ENCODE results near the gene APH1B. TPM values are rescaled to one million over a fixed set of nuclear protein-coding genes. Genes with fewer than 3 reads are reported as not detected.
"Not testable (repeated sequence)": the region's sequence is repeated elsewhere in the genome, so short reads cannot be mapped to it uniquely, and the experiment has no call there.

Gene APH1B
- 7.7 TPM for total RNA-seq
- long read RNA-seq, full-length matches to known transcripts = 1 of 2 reads
- long read RNA-seq, partial matches to known transcripts = 0 of 2 reads
- long read RNA-seq, other reads (novel, unspliced or antisense) = 1 of 2 reads

- intact Hi-C loops (cut with DNase I) = loop anchor here (5.0 to 10.0 kb wide), 4 partner anchors 90 to 232 kb away; partner anchors contain the start of genes LACTB, RAB8B, RPS27L and TPM1
- DNase-seq (ENCODE audit: low spot score) = peak; percentile 91
These were observed at the start of gene APH1B for GRCh38 chr15:63277038-63277892. Gene APH1B, plus strand, starts transcription at chr15:63277605. Its CDS starts 19 bp downstream, at chr15:63277624.

- DNase-seq (ENCODE audit: low spot score) = no peak
- intact Hi-C loops (cut with DNase I) = loop anchor here (5.0 kb wide), 1 partner anchor 35 kb away; no protein-coding TSS in a partner anchor
These were observed 49.7 kb upstream of the APH1B start for GRCh38 chr15:63227689-63228088.

GRCh38 chr15:63231206-63231605 is 46.2 kb upstream of the APH1B start:
- no peak for DNase-seq (ENCODE audit: low spot score)
- intact Hi-C loops (cut with DNase I) = no loop called here

GRCh38 chr15:63231706-63232105 is 45.7 kb upstream of the APH1B start:
- DNase-seq (ENCODE audit: low spot score) = no peak
- intact Hi-C loops (cut with DNase I) = no loop called here

- no peak for DNase-seq (ENCODE audit: low spot score)
- intact Hi-C loops (cut with DNase I) = no loop called here
These were observed 45.0 kb upstream of the APH1B start for GRCh38 chr15:63232405-63232804.

- DNase-seq (ENCODE audit: low spot score) = no peak
- intact Hi-C loops (cut with DNase I) = no loop called here
These were observed 44.5 kb upstream of the APH1B start for GRCh38 chr15:63232943-63233342.

- no peak for DNase-seq (ENCODE audit: low spot score)
- intact Hi-C loops (cut with DNase I) = no loop called here
These were observed 43.6 kb upstream of the APH1B start for GRCh38 chr15:63233667-63234423.

GRCh38 chr15:63234451-63234870 is 42.9 kb upstream of the APH1B start:
- intact Hi-C loops (cut with DNase I) = no loop called here
- DNase-seq (ENCODE audit: low spot score) = no peak

- intact Hi-C loops (cut with DNase I) = no loop called here
- no peak for DNase-seq (ENCODE audit: low spot score)
These were observed 41.1 kb upstream of the APH1B start for GRCh38 chr15:63236272-63236671.

- intact Hi-C loops (cut with DNase I); DNase-seq (ENCODE audit: low spot score): not testable (repeated sequence)
These were observed 40.3 kb upstream of the APH1B start for GRCh38 chr15:63237086-63237485.

GRCh38 chr15:63238171-63238570 is 39.2 kb upstream of the APH1B start:
- no peak for DNase-seq (ENCODE audit: low spot score)
- intact Hi-C loops (cut with DNase I) = no loop called here

- intact Hi-C loops (cut with DNase I) = no loop called here
- DNase-seq (ENCODE audit: low spot score) = no peak
These were observed 38.6 kb upstream of the APH1B start for GRCh38 chr15:63238796-63239195.

- intact Hi-C loops (cut with DNase I) = no loop called here
- DNase-seq (ENCODE audit: low spot score) = no peak
These were observed 37.3 kb upstream of the APH1B start for GRCh38 chr15:63240109-63240508.

- intact Hi-C loops (cut with DNase I) = no loop called here
- no peak for DNase-seq (ENCODE audit: low spot score)
These were observed 36.1 kb upstream of the APH1B start for GRCh38 chr15:63241316-63241715.

- no peak for DNase-seq (ENCODE audit: low spot score)
- intact Hi-C loops (cut with DNase I) = no loop called here
These were observed 34.3 kb upstream of the APH1B start for GRCh38 chr15:63243101-63243500.

GRCh38 chr15:63243776-63244175 is 33.6 kb upstream of the APH1B start:
- intact Hi-C loops (cut with DNase I) = no loop called here
- no peak for DNase-seq (ENCODE audit: low spot score)

GRCh38 chr15:63244399-63244798 is 33.0 kb upstream of the APH1B start:
- DNase-seq (ENCODE audit: low spot score) = no peak
- intact Hi-C loops (cut with DNase I) = no loop called here

GRCh38 chr15:63244976-63245645 is 32.3 kb upstream of the APH1B start:
- DNase-seq (ENCODE audit: low spot score) = no peak
- intact Hi-C loops (cut with DNase I) = no loop called here

GRCh38 chr15:63246691-63247469 is 30.5 kb upstream of the APH1B start:
- intact Hi-C loops (cut with DNase I) = no loop called here
- no peak for DNase-seq (ENCODE audit: low spot score)

Data from cardiac septum (tissue), 1 donor.